Neural cell (in vitro differentiated cells): ENCODE measurements around the gene CLDN6. TPM values are rescaled to one million over a fixed set of nuclear protein-coding genes. Genes with fewer than 3 reads are reported as not detected.

Experiments
- H2AFZ ChIP-seq: fragments of 200-600, 300-800 bp; sonication (generic), shearing (Covaris generic); 2 replicates; pipeline ENCODE4 v1.6.0; 2014; ENCODE audit warnings: low read depth, mild to moderate bottlenecking, antibody characterized with exemption, low read length, moderate library complexity
- H3F3A ChIP-seq: fragments of 200-600 bp; shearing (Covaris generic); 2 replicates; pipeline ENCODE4 v1.6.1; 2016; ENCODE audit warnings: mild to moderate bottlenecking, moderate library complexity, mixed read lengths, antibody characterized with exemption, low read length; ENCODE audit not compliant: insufficient read depth, poor library complexity, severe bottlenecking
- H3K27ac ChIP-seq: fragments of 200-600, 300-800 bp; sonication (generic), shearing (Covaris generic); 2 replicates; pipeline ENCODE4 v1.5.1; 2014; ENCODE audit warnings: mild to moderate bottlenecking, low read length, moderate library complexity
- H3K27me3 ChIP-seq: fragments of 300-800, 200-600 bp; sonication (generic), shearing (Covaris generic); 2 replicates; pipeline ENCODE4 v1.6.0; 2014; ENCODE audit warnings: mild to moderate bottlenecking, low read depth, low read length, moderate library complexity; ENCODE audit not compliant: insufficient read depth
- H3K36me3 ChIP-seq: fragments of 300-800, 200-600 bp; sonication (generic), shearing (Covaris generic); 2 replicates; pipeline ENCODE4 v1.5.1; 2014; ENCODE audit warnings: mild to moderate bottlenecking, antibody characterized with exemption, low read length, moderate library complexity; ENCODE audit not compliant: insufficient read depth
- H3K4me2 ChIP-seq: fragments of 300-800, 200-600 bp; sonication (generic), shearing (Covaris generic); 2 replicates; pipeline ENCODE4 v1.6.0; 2014; ENCODE audit warnings: mild to moderate bottlenecking, low read length
- H3K4me3 ChIP-seq: fragments of 300-800, 200-600 bp; sonication (generic), shearing (Covaris generic); 2 replicates; pipeline ENCODE4 v1.5.1; 2014; ENCODE audit warnings: mild to moderate bottlenecking, low read length, moderate library complexity
- H3K79me2 ChIP-seq: fragments of 200-600 bp; shearing (Covaris generic); replicated peaks from 2 replicates; pipeline ENCODE4 v1.6.0; 2014; ENCODE audit warnings: mild to moderate bottlenecking, low read length, moderate library complexity; ENCODE audit not compliant: insufficient read depth
- H3K9ac ChIP-seq: fragments of 300-800, 200-600 bp; sonication (generic), shearing (Covaris generic); 2 replicates; pipeline ENCODE4 v1.6.1; 2016; ENCODE audit warnings: mild to moderate bottlenecking, low read length, mixed read lengths
- H3K9me2 ChIP-seq: fragments of 200-600 bp; shearing (Covaris generic); 2 replicates; pipeline ENCODE4 v1.6.1; 2016; ENCODE audit warnings: mild to moderate bottlenecking, low read length, mixed read lengths; ENCODE audit not compliant: insufficient read depth
- H3K9me3 ChIP-seq: fragments of 200-600, 300-800 bp; sonication (generic), shearing (Covaris generic); 2 replicates; pipeline ENCODE4 v1.6.1; 2016; ENCODE audit warnings: mild to moderate bottlenecking, mixed run types, low read length, moderate library complexity, mixed read lengths
- H4K20me1 ChIP-seq: fragments of 200-600 bp; shearing (Covaris generic); 2 replicates; pipeline ENCODE4 v1.6.1; 2016; ENCODE audit warnings: mild to moderate bottlenecking, mixed run types; ENCODE audit not compliant: insufficient read depth
- CTCF ChIP-seq: fragments of 450-650 bp; IDR thresholded peaks from 2 replicates; pipeline ENCODE4 v1.5.1; 2014; ENCODE audit warnings: antibody characterized with exemption, mild to moderate bottlenecking, moderate library complexity; ENCODE audit not compliant: poor library complexity, severe bottlenecking
- EP300 ChIP-seq: fragments of 450-650 bp; conservative IDR thresholded peaks from 2 replicates; pipeline ENCODE4 v1.6.1; 2014; ENCODE audit warnings: antibody characterized with exemption, mild to moderate bottlenecking, moderate library complexity; ENCODE audit not compliant: poor library complexity, severe bottlenecking
- EZH2 ChIP-seq: fragments of 200-600, 300-800 bp; shearing (Covaris generic), sonication (generic); IDR thresholded peaks from 2 replicates; pipeline ENCODE4 v1.6.1; 2014; ENCODE audit warnings: antibody characterized with exemption, low read length, borderline replicate concordance, mild to moderate bottlenecking; ENCODE audit not compliant: insufficient read depth, poor library complexity, severe bottlenecking
- MXI1 ChIP-seq: fragments of 450-650 bp; conservative IDR thresholded peaks from 2 replicates; pipeline ENCODE4 v1.6.1; 2014; ENCODE audit warnings: antibody characterized with exemption, mild to moderate bottlenecking; ENCODE audit not compliant: poor library complexity, severe bottlenecking
- POLR2AphosphoS5 ChIP-seq: IDR thresholded peaks from 2 replicates; pipeline ENCODE4 v1.6.1; 2012
- RAD21 ChIP-seq: fragments of 450-650 bp; conservative IDR thresholded peaks from 2 replicates; pipeline ENCODE4 v1.6.1; 2014; ENCODE audit warnings: antibody characterized with exemption, mild to moderate bottlenecking, moderate library complexity
- REST ChIP-seq: IDR thresholded peaks from 2 replicates; pipeline ENCODE4 v1.6.1; 2012; ENCODE audit warnings: borderline replicate concordance
- SMC3 ChIP-seq: fragments of 450-650 bp; conservative IDR thresholded peaks from 2 replicates; pipeline ENCODE4 v1.6.1; 2014; ENCODE audit warnings: antibody characterized with exemption, mild to moderate bottlenecking, moderate library complexity; ENCODE audit not compliant: poor library complexity
- TAF1 ChIP-seq: IDR thresholded peaks from 2 replicates; pipeline ENCODE4 v1.6.1; 2012; ENCODE audit warnings: low read depth
- polyA plus RNA-seq: library from polyadenylated mRNA; depleted of rRNA; stranded (reverse); fragments of >200 nt; gene quantifications from 2 replicates; pipeline ENCODE4 v1.2.3, GENCODE V29; 2014

The CLDN6 gene
- polyA plus RNA-seq, 1 donor from 2014 or later: not detected

GRCh38 chr16:3036726-3037315 is 18.8 kb upstream of the CLDN6 start, which contains the start of gene BICDL2:
Gene BICDL2, minus strand, starts transcription at chr16:3036944. Its CDS starts 1,448 bp downstream, at chr16:3035496.
- Histone ChIP-seq H3K4me2 (no peak within 1 kb of the TSS), H3K27me3 (peaks cover 76% of the 10 kb centered on the region), H3K27ac (no peak within 1 kb of the TSS), H3K9me2 (no peaks in the 10 kb centered on the region), H3K4me3 (no peak within 1 kb of the TSS), H3F3A (no peaks in the 10 kb centered on the region), H3K9me3 (no peaks in the 10 kb centered on the region), H4K20me1 (no peaks in the 10 kb centered on the region), H3K9ac (no peak within 1 kb of the TSS), H2AFZ (no peak within 1 kb of the TSS), H3K79me2 (no peaks in the 10 kb centered on the region), H3K36me3 (no peaks in the 10 kb centered on the region)
- TF ChIP-seq CTCF (no peak), SMC3 (no peak), RAD21 (no peak), EZH2 (no peak), REST (no peak), MXI1 (no peak), TAF1 (no peak), EP300 (no peak), POLR2AphosphoS5 (no peak)

- no peak overlapping the region for H2AFZ ChIP-seq
- no peaks in the 10 kb centered on the region for H3K36me3 ChIP-seq
- H4K20me1 ChIP-seq: no peaks in the 10 kb centered on the region
- H3K4me3 ChIP-seq: no peak overlapping the region
- no peak overlapping the region for H3K9ac ChIP-seq
- TF ChIP-seq SMC3: no peak
- peak; percentile 82 for TF ChIP-seq EZH2
- H3K9me2 ChIP-seq: no peaks in the 10 kb centered on the region
- H3F3A ChIP-seq: no peaks in the 10 kb centered on the region
- H3K27ac ChIP-seq: no peak overlapping the region
- H3K9me3 ChIP-seq: no peaks in the 10 kb centered on the region
- H3K27me3 ChIP-seq: peaks cover 72% of the 10 kb centered on the region
- H3K4me2 ChIP-seq: no peak overlapping the region
- no peaks in the 10 kb centered on the region for H3K79me2 ChIP-seq
Observed at GRCh38 chr16:3035972-3036725, 18.2 kb upstream of the CLDN6 start.
